ENCODE data around the gene CTDSPL. TPM values are rescaled to one million over a fixed set of nuclear protein-coding genes. Genes with fewer than 3 reads are reported as not detected.

The CTDSPL gene, protein sequence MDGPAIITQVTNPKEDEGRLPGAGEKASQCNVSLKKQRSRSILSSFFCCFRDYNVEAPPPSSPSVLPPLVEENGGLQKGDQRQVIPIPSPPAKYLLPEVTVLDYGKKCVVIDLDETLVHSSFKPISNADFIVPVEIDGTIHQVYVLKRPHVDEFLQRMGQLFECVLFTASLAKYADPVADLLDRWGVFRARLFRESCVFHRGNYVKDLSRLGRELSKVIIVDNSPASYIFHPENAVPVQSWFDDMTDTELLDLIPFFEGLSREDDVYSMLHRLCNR
- 20.2 and 20.4 TPM in 2 replicates for total RNA-seq

DNA sequence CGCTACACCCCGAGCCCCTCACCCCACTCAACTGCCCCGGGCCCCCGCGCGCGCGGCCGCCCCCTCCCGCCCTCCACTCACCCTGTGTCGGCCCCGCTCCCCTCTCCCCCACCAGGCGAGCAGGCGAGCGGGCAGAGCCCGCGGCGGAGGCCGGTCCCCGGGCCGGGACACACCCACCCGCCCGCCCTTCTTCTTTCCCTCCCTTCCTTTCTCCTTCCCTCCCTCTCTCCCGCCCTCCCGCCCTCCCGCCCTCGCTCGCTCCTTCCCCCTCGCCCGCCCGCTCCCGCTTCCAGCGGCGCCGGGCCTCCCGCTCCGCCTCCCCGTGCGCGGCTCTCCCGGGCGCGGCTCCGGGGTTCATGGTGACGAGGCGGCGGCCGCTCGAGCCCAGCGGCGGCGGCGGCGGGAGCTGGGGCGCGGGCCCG lies at the start of gene CTDSPL:
CTDSPL (plus strand) TSS at position 261 of the 422 bp plus-strand sequence. CDS start 320 bp downstream, outside the sequence.

DNA sequence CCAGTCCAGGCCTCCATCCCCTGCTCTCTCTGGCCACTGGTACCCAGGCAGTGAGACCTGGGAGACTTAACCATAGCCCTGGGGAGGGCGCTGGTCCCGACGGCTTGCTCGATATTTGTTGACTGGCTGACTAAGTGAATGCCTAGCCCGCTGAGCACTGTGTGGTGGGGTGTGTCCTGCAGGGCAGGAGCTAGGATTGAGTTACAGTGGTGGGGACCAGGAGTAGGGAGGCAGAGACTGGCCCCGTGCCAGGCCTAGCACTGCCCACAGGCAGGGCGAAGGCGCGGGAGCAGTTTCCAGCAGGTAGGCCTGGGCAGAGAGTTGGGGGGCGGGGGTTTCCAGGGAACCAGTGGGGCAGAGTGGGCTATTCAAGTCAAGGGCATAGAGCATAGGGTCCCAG lies 128.8 kb downstream of the CTDSPL start, which contains the start of gene VILL:
VILL (plus strand) TSS at position 260 of the 400 bp plus-strand sequence. CDS start 2,887 bp downstream, outside the sequence.

DNA sequence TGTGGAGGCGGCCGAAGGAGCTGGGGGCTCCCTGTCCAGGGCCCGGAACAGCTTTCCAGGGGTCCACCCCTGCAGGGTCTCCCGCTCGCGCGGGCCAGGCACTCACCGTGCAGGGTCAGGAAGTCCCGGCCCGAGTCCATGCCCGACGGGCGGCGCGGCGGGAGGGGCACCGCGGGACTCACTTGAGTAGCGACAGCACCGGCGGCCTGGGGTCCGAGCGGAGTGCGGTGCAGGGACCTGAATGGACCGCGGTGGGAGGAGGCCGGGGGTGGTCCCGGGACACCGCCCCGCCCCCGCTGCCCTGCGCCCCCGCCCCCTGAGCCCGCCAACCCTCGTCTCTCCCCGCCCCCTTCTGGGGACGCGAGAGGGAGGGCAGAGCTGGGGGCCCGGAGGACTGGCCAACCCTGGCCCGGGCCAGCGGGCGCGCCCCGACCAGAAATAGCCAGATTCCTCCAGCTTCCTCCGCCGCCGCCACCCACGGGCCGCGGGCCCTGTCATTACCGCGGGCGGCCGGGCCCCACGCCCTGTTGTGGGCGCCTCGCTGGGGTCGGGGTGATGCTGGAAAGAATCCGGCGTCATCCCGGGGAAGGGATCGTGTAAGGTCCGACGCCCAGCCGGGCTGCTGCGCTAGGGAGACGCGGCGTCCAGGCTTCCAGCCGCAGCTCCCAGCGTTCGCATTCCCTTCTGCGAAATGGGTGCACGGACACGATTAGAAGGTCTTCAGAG lies 167.9 kb downstream of the CTDSPL start, which contains the start of gene PLCD1:
PLCD1 (minus strand) TSS at position 243 of the 726 bp plus-strand sequence; CDS start at position 140, 103 bp downstream.

Other genes with a start within 250 kb of the CTDSPL start
- gene VILL, start 128.9 kb downstream of the CTDSPL start, total RNA-seq = 3.9 and 8.7 TPM in 2 replicates
- gene PLCD1, start 167.8 kb downstream of the CTDSPL start, total RNA-seq = 13.2 and 22.9 TPM in 2 replicates
- gene DLEC1, start 177.3 kb downstream of the CTDSPL start, total RNA-seq = 0.13 TPM in 1 of 2 replicates, not detected in the other